DOHH2 (cell line): ENCODE results near the gene SLITRK1.

ENCODE experiments used
- H3F3A ChIP-seq: fragments of 200-600 bp; sonication (generic), shearing (Covaris generic); 2 replicates; pipeline ENCODE4 v1.6.0; 2016; ENCODE audit warnings: antibody characterized with exemption, mild to moderate bottlenecking; ENCODE audit not compliant: control insufficient read depth, insufficient read depth
- H3K27ac ChIP-seq: fragments of 200-600 bp; sonication (generic); 2 replicates; pipeline ENCODE4 v1.5.1; 2014; ENCODE audit warnings: low read depth, mild to moderate bottlenecking, low read length, moderate library complexity
- H3K27me3 ChIP-seq: fragments of 200-600 bp; sonication (generic); 2 replicates; pipeline ENCODE4 v1.6.1; 2014; ENCODE audit warnings: mild to moderate bottlenecking, low read length, mixed read lengths; ENCODE audit not compliant: control insufficient read depth
- H3K36me3 ChIP-seq: fragments of 200-600 bp; sonication (generic); 2 replicates; pipeline ENCODE4 v1.6.1; 2014; ENCODE audit warnings: mild to moderate bottlenecking, low read length, moderate library complexity, mixed read lengths; ENCODE audit not compliant: control insufficient read depth
- H3K4me1 ChIP-seq: fragments of 200-600 bp; sonication (generic); 2 replicates; pipeline ENCODE4 v1.6.1; 2014; ENCODE audit warnings: mild to moderate bottlenecking, low read length, mixed read lengths; ENCODE audit not compliant: control insufficient read depth
- H3K4me2 ChIP-seq: fragments of 200-600 bp; sonication (generic); 2 replicates; pipeline ENCODE4 v1.6.0; 2014; ENCODE audit warnings: mild to moderate bottlenecking, low read length, moderate library complexity
- H3K4me3 ChIP-seq: fragments of 200-600 bp; sonication (generic); 2 replicates; pipeline ENCODE4 v1.5.1; 2014; ENCODE audit warnings: mild to moderate bottlenecking, low read length, mixed read lengths
- H3K79me2 ChIP-seq: fragments of 200-600 bp; sonication (generic); 2 replicates; pipeline ENCODE4 v1.6.1; 2014; ENCODE audit warnings: mild to moderate bottlenecking, low read length, mixed read lengths; ENCODE audit not compliant: control insufficient read depth
- H3K9me2 ChIP-seq: fragments of 200-600 bp; sonication (generic); replicated peaks from 2 replicates; pipeline ENCODE4 v1.6.1; 2014; ENCODE audit warnings: mild to moderate bottlenecking, low read length, mixed read lengths; ENCODE audit not compliant: control insufficient read depth
- H3K9me3 ChIP-seq: fragments of 200-600 bp; sonication (generic); 2 replicates; pipeline ENCODE4 v1.6.1; 2014; ENCODE audit warnings: antibody characterized with exemption, low read length, mixed read lengths; ENCODE audit not compliant: control insufficient read depth, insufficient read depth
- H4K20me1 ChIP-seq: fragments of 200-600 bp; sonication (generic); 2 replicates; pipeline ENCODE4 v1.6.0; 2014; ENCODE audit warnings: low read depth, mild to moderate bottlenecking, antibody characterized with exemption, low read length, moderate library complexity; ENCODE audit not compliant: control insufficient read depth, insufficient read depth
- EZH2phosphoT487 ChIP-seq: fragments of 200-600 bp; sonication (generic); IDR thresholded peaks from 2 replicates; pipeline ENCODE4 v1.6.1; 2017; ENCODE audit warnings: borderline replicate concordance, mild to moderate bottlenecking, antibody characterized with exemption, low read length, moderate library complexity, mixed read lengths
- TF ChIP-seq, protein P1 (sequence below): fragments of 200-600 bp; sonication (generic); IDR thresholded peaks from one replicate; pipeline ENCODE4 v1.5.1; 2014; ENCODE audit warnings: antibody characterized with exemption, mild to moderate bottlenecking, low read depth, low read length; ENCODE audit not compliant: poor library complexity, severe bottlenecking

The SLITRK1 gene, protein sequence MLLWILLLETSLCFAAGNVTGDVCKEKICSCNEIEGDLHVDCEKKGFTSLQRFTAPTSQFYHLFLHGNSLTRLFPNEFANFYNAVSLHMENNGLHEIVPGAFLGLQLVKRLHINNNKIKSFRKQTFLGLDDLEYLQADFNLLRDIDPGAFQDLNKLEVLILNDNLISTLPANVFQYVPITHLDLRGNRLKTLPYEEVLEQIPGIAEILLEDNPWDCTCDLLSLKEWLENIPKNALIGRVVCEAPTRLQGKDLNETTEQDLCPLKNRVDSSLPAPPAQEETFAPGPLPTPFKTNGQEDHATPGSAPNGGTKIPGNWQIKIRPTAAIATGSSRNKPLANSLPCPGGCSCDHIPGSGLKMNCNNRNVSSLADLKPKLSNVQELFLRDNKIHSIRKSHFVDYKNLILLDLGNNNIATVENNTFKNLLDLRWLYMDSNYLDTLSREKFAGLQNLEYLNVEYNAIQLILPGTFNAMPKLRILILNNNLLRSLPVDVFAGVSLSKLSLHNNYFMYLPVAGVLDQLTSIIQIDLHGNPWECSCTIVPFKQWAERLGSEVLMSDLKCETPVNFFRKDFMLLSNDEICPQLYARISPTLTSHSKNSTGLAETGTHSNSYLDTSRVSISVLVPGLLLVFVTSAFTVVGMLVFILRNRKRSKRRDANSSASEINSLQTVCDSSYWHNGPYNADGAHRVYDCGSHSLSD

DNA sequence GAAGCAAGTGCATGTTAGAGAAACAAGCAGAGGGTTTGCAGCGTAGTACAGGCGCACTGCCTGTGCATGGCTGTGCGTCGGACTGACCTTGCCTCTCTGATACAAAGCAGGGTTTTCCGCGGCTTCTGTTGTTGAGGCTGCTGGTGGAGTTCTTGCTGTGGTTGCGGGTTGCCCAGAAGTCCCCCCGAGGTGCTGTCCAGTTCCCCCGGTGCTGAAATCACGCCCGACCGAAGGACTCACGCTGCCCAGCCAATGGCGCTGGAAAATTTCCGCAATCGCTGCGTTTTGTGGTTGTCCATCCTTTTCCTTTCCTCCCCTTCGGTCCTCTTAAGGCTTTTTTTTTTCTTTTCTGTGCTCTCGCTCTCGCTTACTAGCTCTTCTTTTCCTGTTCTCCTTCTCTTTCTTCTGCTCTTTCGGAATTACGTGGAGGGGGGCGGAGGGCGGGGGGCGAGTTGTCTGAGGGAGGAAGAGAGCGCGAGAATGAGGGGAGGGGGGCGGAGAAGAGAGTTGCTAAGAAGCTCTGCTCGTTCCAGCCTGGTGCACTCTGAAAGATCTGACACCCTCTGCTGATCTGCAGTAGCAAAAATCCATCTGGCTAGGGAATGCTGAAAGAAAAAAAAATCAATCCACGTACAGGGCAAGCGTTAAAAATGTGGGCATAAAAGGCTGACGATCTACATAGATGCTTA, at the start of gene SLITRK1:
Gene SLITRK1, minus strand, starts transcription at position 558 of the 689 bp plus-strand sequence. CDS start 967 bp downstream, outside the sequence.
- H3K27me3 ChIP-seq: no peaks in the 10 kb centered on the region

DNA sequence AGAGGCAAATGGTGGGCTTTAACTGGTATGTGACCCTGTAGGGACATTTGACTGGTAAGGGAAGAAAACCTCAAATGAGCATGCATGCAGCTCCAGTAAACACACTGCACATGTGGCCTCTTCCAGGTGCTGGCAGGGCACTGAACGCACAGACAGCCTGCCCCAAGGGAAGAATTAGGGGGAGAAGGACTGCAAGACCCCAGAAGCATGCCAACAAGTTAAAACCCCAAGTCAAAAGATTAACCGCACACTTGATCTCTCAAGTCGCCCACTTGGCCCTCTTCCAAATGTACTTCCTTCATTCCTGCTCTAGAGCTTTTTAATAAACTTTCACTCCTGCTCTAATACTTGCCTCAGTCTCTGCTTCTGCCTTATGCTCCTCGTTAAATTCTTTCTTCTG, 46.9 kb upstream of the SLITRK1 start:
- Histone ChIP-seq H3K4me3 (no peak overlapping the region), H3K4me1 (no peaks in the 10 kb centered on the region), H3F3A (no peaks in the 10 kb centered on the region), H3K9me3 (no peaks in the 10 kb centered on the region), H3K79me2 (no peaks in the 10 kb centered on the region), H3K4me2 (no peak overlapping the region), H3K9me2 (no peaks in the 10 kb centered on the region), H3K27me3 (no peaks in the 10 kb centered on the region), H3K27ac (no peak overlapping the region), H4K20me1 (no peaks in the 10 kb centered on the region), H3K36me3 (no peaks in the 10 kb centered on the region)
- TF ChIP-seq EZH2phosphoT487: no peak
- TF ChIP-seq, protein P1, sequence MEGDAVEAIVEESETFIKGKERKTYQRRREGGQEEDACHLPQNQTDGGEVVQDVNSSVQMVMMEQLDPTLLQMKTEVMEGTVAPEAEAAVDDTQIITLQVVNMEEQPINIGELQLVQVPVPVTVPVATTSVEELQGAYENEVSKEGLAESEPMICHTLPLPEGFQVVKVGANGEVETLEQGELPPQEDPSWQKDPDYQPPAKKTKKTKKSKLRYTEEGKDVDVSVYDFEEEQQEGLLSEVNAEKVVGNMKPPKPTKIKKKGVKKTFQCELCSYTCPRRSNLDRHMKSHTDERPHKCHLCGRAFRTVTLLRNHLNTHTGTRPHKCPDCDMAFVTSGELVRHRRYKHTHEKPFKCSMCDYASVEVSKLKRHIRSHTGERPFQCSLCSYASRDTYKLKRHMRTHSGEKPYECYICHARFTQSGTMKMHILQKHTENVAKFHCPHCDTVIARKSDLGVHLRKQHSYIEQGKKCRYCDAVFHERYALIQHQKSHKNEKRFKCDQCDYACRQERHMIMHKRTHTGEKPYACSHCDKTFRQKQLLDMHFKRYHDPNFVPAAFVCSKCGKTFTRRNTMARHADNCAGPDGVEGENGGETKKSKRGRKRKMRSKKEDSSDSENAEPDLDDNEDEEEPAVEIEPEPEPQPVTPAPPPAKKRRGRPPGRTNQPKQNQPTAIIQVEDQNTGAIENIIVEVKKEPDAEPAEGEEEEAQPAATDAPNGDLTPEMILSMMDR: no peak

More for the DNA sequence above, at the start of gene SLITRK1:
- H3K9me3 ChIP-seq: peaks cover 22% of the 10 kb centered on the region; the same call in 1 of the 2 replicates
- no peaks in the 10 kb centered on the region for H3F3A ChIP-seq
- TF ChIP-seq EZH2phosphoT487: no peak
- TF ChIP-seq, protein P1: no peak
- H3K36me3 ChIP-seq: no peaks in the 10 kb centered on the region
- H4K20me1 ChIP-seq: no peaks in the 10 kb centered on the region
- H3K9me2 ChIP-seq: no peaks in the 10 kb centered on the region
- no peak within 1 kb of the TSS for H3K4me3 ChIP-seq
- H3K4me1 ChIP-seq: no peaks in the 10 kb centered on the region
- no peak within 1 kb of the TSS for H3K4me2 ChIP-seq
- no peaks in the 10 kb centered on the region for H3K79me2 ChIP-seq
- H3K27ac ChIP-seq: no peak within 1 kb of the TSS

DNA sequence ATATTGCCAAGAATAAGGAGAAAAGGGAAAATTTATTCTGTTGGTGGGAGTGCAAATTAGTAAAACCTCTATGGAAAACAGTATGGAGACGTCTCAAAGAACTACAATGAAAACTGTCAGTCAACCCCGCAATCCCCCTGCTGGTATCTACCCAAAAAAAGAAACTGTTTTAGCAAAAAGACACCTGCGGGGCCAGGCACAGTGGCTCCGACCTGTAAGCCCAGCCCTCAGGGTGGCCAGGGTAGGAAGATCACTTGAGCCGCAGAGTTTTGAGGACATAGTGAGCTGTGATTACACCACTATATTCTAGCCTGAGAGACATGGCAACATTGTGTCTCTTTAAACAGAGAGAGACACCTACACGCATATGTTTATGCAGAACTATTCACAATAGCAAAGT, 37.5 kb upstream of the SLITRK1 start:
- TF ChIP-seq, protein P1: no peak
- no peak for TF ChIP-seq EZH2phosphoT487
- no peak overlapping the region for H3K4me2 ChIP-seq
- no peaks in the 10 kb centered on the region for H3K36me3 ChIP-seq
- no peaks in the 10 kb centered on the region for H3K9me2 ChIP-seq
- no peaks in the 10 kb centered on the region for H3K4me1 ChIP-seq
- no peaks in the 10 kb centered on the region for H3K79me2 ChIP-seq
- H3K27me3 ChIP-seq: no peaks in the 10 kb centered on the region
- H3F3A ChIP-seq: no peaks in the 10 kb centered on the region
- H3K9me3 ChIP-seq: no peaks in the 10 kb centered on the region
- no peaks in the 10 kb centered on the region for H4K20me1 ChIP-seq
- H3K27ac ChIP-seq: no peak overlapping the region
- H3K4me3 ChIP-seq: no peak overlapping the region
